H7 (cell line): ENCODE measurements around the gene P2RY4. TPM values are rescaled to one million over a fixed set of nuclear protein-coding genes. Genes with fewer than 3 reads are reported as not detected.
"Not testable (repeated sequence)": the region's sequence is repeated elsewhere in the genome, so short reads cannot be mapped to it uniquely, and the experiment has no call there.

Experiments used
- DNase-seq: peaks from one replicate; pipeline ENCODE4 v3.0.0; 2012
- H3K27me3 ChIP-seq: 2 replicates; pipeline ENCODE4 v1.6.0; 2011; ENCODE audit warnings: mild to moderate bottlenecking, low read length; ENCODE audit not compliant: control insufficient read depth, insufficient read depth
- H3K36me3 ChIP-seq: replicated peaks from 2 replicates; pipeline ENCODE4 v1.5.1; 2011; ENCODE audit warnings: low read length; ENCODE audit not compliant: control insufficient read depth, insufficient read depth
- H3K4me3 ChIP-seq: 2 replicates; pipeline ENCODE4 v1.5.1; 2011; ENCODE audit warnings: low read depth, mild to moderate bottlenecking, control low read depth, low read length, moderate library complexity; ENCODE audit not compliant: insufficient read depth
- total RNA-seq: library from RNA; depleted of rRNA; stranded (reverse); fragments of >200 nt; shearing (Covaris generic); gene quantifications from 2 replicates; pipeline ENCODE4 v1.2.3, GENCODE V29; 2014; rRNA removed

The P2RY4 gene
- total RNA-seq, result not detected in 2 replicates

DNA sequence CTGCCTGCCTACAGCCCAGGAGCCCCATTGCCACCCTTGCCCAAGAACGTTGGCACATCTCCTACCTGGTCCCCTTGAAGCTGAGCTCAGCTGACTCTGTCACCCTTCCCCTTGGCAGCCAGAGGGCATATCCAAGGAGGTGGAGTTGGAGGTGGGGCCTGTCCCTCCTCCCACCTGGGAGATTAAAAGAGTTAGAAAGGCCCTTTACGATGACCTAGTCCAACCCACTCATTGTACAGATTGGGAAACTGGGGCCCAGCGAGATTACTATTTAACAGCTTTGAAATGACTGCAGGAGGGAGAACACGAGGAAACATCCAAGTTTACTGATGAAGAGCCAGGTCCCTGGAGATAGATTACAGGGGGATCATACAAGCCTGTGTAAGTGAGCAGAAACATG is at the start of gene P2RY4:
Gene P2RY4 (minus strand): TSS at position 101 of the 400 bp plus-strand sequence. CDS start 580 bp downstream, outside the sequence.
- no peak for DNase-seq
- Histone ChIP-seq H3K36me3 (no peaks in the 10 kb centered on the region), H3K27me3 (no peaks in the 10 kb centered on the region), H3K4me3 (no peak within 1 kb of the TSS)

DNA sequence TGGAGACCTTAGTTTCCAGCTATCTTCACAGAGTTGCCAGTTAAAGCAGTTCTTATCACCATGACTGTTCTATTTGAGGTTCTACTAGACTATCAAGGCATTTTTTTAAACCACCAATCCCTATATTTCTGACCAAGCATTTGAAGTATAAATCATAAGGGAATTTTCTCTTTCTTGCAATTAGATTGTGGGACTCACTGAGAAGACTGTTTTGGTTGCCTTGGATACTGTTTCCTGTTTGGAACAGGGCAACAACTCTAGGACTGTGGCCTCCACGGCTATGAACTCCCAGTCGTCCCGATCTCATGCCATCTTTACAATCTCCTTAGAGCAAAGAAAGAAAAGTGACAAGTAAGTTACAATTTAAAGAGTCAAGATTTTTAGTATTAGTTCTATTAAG is 41.7 kb upstream of the P2RY4 start:
- DNase-seq, result no peak
- peaks cover 3% of the 10 kb centered on the region for H3K36me3 ChIP-seq

DNA sequence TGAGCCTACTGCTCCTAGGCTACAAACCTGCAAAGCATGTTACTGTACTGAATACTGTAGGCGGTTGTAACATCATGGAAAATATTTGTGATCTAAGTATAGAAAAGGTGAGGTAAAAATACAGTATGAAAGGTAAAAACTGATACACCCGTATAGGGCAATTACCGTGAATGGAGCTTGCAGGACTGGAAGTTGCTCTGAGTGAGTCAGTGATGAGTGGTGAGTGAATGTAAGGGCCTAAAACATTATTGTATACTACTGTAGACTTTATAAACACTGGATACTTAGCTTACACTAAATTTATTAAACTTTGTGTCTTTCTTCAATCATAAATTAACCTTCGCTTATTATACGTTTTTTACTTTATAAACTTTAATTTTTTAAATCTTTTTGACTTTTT is 33.6 kb upstream of the P2RY4 start:
- Histone ChIP-seq H3K4me3 (no peak overlapping the region), H3K36me3 (no peaks in the 10 kb centered on the region), H3K27me3 (no peaks in the 10 kb centered on the region)
- DNase-seq, result no peak

More for the DNA sequence above, 41.7 kb upstream of the P2RY4 start:
- Histone ChIP-seq H3K27me3 (no peaks in the 10 kb centered on the region), H3K4me3 (no peak overlapping the region)

DNA sequence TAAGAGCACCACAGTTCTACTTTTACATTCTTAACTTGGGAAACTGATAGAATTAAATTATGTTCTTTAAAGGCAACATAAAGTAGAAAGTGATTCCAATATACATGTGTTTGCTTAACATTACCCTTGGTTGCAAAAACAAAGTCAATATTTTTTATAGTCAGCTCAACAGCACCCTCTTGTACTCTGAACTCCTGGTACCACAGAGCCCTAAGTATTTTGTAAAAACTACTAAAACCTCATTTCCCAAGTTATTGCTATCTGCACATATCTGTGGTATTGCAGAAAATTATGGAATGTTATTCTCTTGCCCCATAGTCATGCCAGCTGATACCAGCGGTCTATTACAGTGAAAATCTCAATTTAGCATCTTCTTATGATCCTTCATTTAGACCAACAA is 32.8 kb upstream of the P2RY4 start:
- peaks cover 1% of the 10 kb centered on the region for H3K36me3 ChIP-seq
- H3K4me3 ChIP-seq, result no peak overlapping the region
- DNase-seq, result no peak
- H3K27me3 ChIP-seq, result no peaks in the 10 kb centered on the region

DNA sequence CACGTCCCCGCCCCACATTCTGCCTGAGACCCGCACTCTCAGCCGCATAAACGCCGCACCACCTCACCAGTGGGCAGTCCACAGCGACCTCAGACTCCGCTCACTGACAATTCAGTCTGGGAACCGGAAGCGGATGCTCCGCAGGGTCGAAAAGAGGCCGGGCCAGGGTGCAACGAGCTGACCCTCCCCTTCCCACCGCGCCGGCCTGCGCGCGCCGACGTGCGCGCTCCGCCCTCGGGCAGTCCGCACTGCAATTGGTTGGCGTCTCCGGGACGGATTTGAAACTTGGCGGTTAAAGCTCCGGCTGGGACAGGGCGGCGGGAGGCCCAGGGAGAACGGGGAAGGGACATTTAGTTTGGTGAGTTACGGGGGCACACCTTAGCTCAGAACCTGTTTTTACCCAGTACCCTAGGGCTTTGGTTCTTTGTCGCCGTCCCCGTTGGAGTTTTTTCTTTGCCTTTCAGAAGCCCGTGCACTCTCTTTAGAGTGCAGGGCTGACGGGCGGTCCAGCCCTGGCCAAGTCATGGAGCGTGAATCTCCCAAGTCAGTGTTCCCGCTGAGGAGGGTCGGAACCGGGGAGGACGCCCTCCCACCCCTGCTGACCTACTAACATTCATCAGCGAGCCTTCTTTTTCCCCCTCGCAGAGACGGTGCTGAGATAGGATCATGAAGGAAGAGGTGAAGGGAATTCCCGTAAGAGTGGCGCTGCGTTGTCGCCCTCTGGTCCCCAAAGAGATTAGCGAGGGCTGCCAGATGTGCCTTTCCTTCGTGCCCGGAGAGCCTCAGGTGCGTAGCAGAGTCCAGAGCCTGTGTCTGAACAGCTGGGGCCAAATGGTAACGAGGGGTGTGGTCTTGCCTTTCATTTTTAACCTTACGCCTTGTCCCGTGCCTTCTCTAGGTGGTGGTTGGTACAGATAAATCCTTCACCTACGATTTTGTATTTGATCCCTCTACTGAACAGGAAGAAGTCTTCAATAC is 30.1 kb upstream of the P2RY4 start, which contains the start of the genes KIF4A and PDZD11:
Gene KIF4A (plus strand): TSS at position 312 of the 978 bp plus-strand sequence. CDS start 355 bp downstream, at position 667.
Gene PDZD11 (minus strand): TSS at position 135 of the 978 bp plus-strand sequence. CDS start 586 bp downstream, outside the sequence.
- peak; percentile 92 for DNase-seq
- Histone ChIP-seq H3K27me3 (no peaks in the 10 kb centered on the region), H3K36me3 (peaks cover 4% of the 10 kb centered on the region), H3K4me3 (peak within 1 kb of the TSS; percentile 69)

DNA sequence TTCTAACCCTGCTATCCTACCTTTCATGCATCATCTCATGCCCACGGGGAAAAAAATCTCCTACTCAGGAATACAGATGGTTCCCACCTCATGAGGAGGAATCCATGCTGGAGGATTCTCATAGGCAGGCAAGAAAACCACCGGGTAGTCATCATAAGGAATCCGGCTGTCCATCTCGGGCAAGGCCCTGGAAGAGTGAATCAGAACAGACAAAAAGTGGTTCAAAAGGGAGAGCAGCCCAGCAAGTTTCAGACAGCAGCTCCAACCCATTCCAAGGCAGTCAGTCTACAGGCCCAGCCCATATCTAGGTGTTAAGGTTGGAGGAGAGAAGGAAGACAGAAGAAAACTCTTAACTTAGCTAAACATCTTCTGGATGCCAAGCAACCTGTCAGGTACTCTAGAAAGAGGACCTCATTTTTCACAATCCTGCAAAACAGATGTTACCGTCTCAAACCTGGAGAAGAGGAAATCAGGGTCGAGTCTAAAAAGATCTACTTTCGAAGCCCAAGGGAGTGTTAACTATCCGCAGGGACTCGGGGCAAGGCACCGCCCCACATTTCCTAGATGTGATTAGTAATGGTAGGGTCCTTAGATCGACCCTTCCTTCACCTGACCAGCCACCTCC is 29.3 kb upstream of the P2RY4 start:
- peak overlapping the region; percentile 69 for H3K4me3 ChIP-seq
- H3K27me3 ChIP-seq, result no peaks in the 10 kb centered on the region
- no peak for DNase-seq
- peaks cover 4% of the 10 kb centered on the region for H3K36me3 ChIP-seq

DNA sequence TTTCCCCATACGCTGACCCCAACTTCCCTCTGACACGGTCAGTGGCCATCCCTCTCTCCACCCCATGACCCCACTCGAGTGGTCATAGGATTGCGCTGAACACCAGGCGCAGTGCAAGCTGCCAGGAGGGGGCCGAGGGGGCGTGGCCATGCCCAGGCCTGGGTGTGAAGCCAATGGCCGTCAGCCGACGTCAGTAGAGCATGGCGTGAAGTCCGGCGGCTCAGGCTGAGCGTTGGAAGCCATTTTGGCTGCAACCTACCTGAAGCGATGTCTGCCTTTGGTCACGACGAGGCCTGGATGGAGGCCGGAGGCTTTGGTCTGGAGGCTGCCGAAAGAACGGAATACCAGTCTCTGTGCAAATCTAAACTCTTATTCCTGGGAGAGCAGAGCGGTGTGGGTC is 21.9 kb upstream of the P2RY4 start, which contains the start of gene RAB41:
Gene RAB41 (plus strand): TSS at position 222 of the 400 bp plus-strand sequence. CDS start 46 bp downstream, at position 268.
- no peak for DNase-seq
- no peaks in the 10 kb centered on the region; the same call in 1 of the 2 replicates for H3K36me3 ChIP-seq
- no peaks in the 10 kb centered on the region for H3K27me3 ChIP-seq
- no peak within 1 kb of the TSS for H3K4me3 ChIP-seq

DNA sequence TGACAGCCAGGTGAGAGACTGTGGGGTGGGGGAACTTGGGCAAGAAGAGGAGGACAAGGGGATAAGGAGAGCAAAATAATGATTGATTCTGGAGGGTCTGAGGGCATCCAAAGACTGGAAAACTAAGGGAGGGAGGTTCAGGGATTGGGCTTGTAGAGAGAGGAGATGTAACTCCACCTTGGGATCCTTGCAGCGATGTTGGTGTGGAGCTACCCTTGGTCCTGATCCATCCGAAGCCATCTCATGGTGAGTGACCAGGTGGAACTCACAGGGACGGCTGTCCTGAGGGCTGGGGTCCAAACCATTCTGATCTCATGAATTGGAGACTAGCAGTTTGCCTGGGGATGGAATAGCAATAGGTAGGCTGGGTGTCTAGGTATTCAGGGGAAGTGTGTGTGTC is 20.6 kb upstream of the P2RY4 start:
- Histone ChIP-seq H3K36me3 (no peaks in the 10 kb centered on the region; the same call in 1 of the 2 replicates), H3K27me3 (no peaks in the 10 kb centered on the region), H3K4me3 (no peak overlapping the region)
- no peak for DNase-seq

DNA sequence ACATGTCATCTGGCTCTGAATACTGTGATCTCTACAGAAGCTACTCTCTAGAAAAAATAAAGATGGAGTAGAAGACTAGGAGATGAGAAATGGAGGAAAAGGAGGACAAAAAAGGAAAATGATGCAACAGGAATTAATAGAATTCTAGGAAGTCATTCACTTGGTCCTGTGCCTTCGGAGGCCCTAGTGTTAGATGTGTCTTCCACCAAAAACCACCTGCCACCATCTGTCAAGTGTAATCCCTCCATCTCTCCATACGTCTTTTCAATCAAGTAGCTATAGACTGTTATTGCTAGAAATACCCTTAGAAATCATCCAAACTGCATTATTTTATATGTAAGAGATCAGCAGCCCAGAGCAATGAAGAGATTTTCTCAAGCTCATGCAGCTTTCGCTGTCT is 19.1 kb upstream of the P2RY4 start:
- Histone ChIP-seq H3K36me3 (no peaks in the 10 kb centered on the region), H3K27me3 (no peaks in the 10 kb centered on the region), H3K4me3 (no peak overlapping the region)
- no peak for DNase-seq

DNA sequence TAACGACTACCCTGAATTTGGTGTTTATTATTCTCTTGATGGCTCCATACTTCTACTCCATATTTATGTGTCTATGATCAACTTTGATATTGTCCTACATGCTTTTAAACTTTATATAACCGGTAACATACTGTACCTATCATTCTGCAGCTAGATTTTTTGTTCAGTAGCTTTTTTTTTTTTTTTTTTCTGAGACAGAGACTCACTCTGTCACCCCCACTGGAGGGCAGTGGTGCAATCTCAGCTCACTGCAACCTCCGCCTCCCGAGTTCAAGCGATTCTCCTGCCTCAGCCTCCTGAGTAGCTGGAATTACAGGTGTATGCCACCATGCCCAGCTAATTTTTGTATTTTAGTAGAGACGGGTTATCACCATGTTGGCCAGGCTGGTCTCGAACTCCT is 14.0 kb upstream of the P2RY4 start:
- not testable (repeated sequence) for H3K36me3 ChIP-seq, H3K27me3 ChIP-seq, H3K4me3 ChIP-seq, DNase-seq

DNA sequence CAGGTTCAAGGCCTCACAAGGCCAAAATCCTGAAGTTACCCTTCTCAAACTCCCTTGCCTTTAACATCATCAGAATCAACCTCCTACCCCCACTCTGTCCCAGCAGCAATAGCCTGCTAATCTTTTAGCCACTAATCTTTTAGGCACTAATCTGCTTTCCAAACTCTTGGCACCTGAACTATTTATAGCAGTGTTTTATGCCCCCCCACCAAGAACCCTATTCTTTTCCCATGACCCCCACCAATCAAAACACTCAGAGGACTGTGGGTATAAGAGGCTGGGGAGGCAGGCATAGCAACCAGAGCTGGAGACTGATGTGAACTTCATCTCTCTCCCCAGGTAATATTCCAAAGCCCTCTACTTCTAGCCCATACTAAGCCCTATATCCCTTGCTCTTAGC is 8.0 kb upstream of the P2RY4 start, which contains the start of gene ARR3:
Gene ARR3 (plus strand): TSS at position 301 of the 400 bp plus-strand sequence. CDS start 1,052 bp downstream, outside the sequence.
- Histone ChIP-seq H3K36me3 (no peaks in the 10 kb centered on the region), H3K27me3 (no peaks in the 10 kb centered on the region), H3K4me3 (no peak within 1 kb of the TSS)
- no peak for DNase-seq

DNA sequence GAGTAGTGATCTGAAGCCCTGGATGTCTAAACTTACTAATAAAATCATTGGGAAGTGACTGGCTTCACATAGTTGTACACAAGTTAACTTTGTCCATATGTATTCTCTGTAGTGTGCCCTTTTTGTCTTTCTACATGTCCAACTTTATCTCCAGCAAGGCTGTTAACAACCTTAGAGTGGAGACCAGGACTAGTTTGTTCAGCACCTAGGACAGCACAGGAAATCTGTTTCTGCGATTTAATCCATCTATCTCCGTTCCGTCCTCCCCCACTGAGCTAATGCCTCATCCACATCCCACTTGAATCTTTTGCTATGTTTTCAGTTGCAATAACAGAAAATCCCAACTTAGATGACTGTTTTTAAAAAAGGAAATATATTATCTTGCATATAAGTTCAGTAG is 4.8 kb upstream of the P2RY4 start:
- DNase-seq, result no peak
- Histone ChIP-seq H3K4me3 (no peak overlapping the region), H3K36me3 (no peaks in the 10 kb centered on the region), H3K27me3 (no peaks in the 10 kb centered on the region)

DNA sequence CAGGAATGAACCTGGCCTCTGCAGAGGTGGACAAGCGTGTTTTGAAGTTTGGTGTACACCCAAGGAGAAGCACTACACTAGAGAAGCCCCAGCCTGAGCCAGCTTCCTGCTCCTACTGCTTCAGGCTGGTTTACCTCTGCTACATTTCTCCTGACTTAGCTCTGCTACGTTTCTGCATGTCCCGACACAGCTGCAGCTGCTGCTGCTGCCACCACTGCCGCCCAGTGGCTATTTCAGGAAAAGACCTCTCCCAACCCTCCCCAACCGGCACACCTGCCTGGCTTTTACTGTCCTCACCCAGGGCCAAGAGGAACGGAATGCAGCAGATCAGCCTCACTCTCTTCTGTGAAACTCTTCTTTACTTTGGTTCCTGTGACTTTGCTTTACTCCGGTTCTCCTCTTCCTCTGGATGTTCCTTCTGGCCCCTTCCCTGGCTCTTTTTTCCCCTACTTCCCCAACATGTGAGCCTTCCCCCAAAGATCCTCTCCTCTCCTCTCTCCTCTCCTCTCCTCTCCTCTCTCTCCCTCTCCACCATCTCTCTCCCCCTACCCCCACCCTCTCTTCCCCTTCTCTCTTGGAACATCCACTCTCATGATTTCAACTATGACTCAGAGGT is 3.1 kb upstream of the P2RY4 start:
- Histone ChIP-seq H3K36me3 (no peaks in the 10 kb centered on the region), H3K4me3 (no peak overlapping the region), H3K27me3 (no peaks in the 10 kb centered on the region)
- DNase-seq, result peak; percentile 65
